Measurements from ENCODE around the gene ACSL3.

- TF ChIP-seq, protein P1, sequence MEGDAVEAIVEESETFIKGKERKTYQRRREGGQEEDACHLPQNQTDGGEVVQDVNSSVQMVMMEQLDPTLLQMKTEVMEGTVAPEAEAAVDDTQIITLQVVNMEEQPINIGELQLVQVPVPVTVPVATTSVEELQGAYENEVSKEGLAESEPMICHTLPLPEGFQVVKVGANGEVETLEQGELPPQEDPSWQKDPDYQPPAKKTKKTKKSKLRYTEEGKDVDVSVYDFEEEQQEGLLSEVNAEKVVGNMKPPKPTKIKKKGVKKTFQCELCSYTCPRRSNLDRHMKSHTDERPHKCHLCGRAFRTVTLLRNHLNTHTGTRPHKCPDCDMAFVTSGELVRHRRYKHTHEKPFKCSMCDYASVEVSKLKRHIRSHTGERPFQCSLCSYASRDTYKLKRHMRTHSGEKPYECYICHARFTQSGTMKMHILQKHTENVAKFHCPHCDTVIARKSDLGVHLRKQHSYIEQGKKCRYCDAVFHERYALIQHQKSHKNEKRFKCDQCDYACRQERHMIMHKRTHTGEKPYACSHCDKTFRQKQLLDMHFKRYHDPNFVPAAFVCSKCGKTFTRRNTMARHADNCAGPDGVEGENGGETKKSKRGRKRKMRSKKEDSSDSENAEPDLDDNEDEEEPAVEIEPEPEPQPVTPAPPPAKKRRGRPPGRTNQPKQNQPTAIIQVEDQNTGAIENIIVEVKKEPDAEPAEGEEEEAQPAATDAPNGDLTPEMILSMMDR (IDR thresholded peaks at IDR 0.05 in 4 of 5, conservative IDR thresholded peaks at IDR 0.05 in 1 of 5): no peak
- no peak for TF ChIP-seq POLR2A (IDR thresholded peaks at IDR 0.05)
Observed at GRCh38 chr2:222928335-222928734, 67.5 kb downstream of the ACSL3 start.
